Measurements from ENCODE around the gene RAB13. TPM values are rescaled to one million over a fixed set of nuclear protein-coding genes. Genes with fewer than 3 reads are reported as not detected.

The RAB13 gene
- total RNA-seq, 1 experiment from 2014 or later: 122 TPM

DNA sequence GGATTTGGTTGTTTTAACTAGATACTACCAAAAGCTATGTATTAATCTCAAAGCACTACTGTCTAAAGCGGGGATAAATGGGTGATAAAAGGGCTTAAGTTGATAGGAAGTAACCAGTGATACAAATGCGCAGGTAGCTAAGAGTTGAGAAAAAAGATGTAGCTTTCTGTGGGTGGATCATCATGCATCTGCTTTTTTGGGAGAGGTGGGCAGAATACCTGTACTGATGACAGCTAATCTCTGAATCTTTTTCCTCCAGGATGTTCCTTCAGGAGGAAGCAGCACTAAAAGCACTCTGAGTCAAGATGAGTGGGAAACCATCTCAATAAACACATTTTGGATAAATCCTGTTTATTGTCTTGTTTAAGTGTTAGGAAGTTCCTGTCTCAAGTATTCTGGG, 5.7 kb upstream of the RAB13 start:
- peak overlapping the region; percentile 82 for H3K27ac ChIP-seq (ENCODE audit: insufficient read length, low read depth, low read length)
- no peak overlapping the region for H3K14ac ChIP-seq (ENCODE audit: insufficient read depth, low read length)

More for the DNA sequence above, 5.7 kb upstream of the RAB13 start:
- no peak overlapping the region for H2BK120ac ChIP-seq (ENCODE audit: low read depth, low read length, poor library complexity, severe bottlenecking)
- no peak overlapping the region for H2BK15ac ChIP-seq (ENCODE audit: low read depth, low read length)
- no peaks in the 10 kb centered on the region for H3K23me2 ChIP-seq (ENCODE audit: insufficient read length, low read depth, low read length, poor library complexity, severe bottlenecking)
- peaks cover 15 to 18% of the 10 kb centered on the region in 2 experiments for H3K4me1 Mint-ChIP-seq
- no peak overlapping the region for H4K91ac ChIP-seq (ENCODE audit: insufficient read length, low read depth, low read length)
- H3K4me3 Mint-ChIP-seq: peak overlapping the region; percentile 96 to 97
- H2AFZ ChIP-seq (ENCODE audit: low read length): no peak overlapping the region
- H2BK20ac ChIP-seq (ENCODE audit: low read depth, low read length, poor library complexity, severe bottlenecking): no peak overlapping the region
- H2AK5ac ChIP-seq (ENCODE audit: insufficient read length, low read length): no peak overlapping the region
- peak overlapping the region; percentile 99 to 100 (median 99); a peak in 6 of 7 replicates for H3K27ac Mint-ChIP-seq
- no peak overlapping the region for H3K4ac ChIP-seq (ENCODE audit: low read depth, low read length)
- H3K79me2 ChIP-seq (ENCODE audit: insufficient read depth, low read length): peaks cover 3% of the 10 kb centered on the region; the same call in 1 of the 2 replicates
- H4K20me1 ChIP-seq (ENCODE audit: control insufficient read depth, insufficient read depth, insufficient read length): no peaks in the 10 kb centered on the region
- no peak overlapping the region for H3K23ac ChIP-seq (ENCODE audit: insufficient read length, low read depth, low read length)
- no peak overlapping the region for H3T11ph ChIP-seq (ENCODE audit: low read length)
- TF ChIP-seq, protein P1, sequence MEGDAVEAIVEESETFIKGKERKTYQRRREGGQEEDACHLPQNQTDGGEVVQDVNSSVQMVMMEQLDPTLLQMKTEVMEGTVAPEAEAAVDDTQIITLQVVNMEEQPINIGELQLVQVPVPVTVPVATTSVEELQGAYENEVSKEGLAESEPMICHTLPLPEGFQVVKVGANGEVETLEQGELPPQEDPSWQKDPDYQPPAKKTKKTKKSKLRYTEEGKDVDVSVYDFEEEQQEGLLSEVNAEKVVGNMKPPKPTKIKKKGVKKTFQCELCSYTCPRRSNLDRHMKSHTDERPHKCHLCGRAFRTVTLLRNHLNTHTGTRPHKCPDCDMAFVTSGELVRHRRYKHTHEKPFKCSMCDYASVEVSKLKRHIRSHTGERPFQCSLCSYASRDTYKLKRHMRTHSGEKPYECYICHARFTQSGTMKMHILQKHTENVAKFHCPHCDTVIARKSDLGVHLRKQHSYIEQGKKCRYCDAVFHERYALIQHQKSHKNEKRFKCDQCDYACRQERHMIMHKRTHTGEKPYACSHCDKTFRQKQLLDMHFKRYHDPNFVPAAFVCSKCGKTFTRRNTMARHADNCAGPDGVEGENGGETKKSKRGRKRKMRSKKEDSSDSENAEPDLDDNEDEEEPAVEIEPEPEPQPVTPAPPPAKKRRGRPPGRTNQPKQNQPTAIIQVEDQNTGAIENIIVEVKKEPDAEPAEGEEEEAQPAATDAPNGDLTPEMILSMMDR (conservative IDR thresholded peaks at IDR 0.05): no peak
- no peak for DNase-seq
- H3K79me1 ChIP-seq (ENCODE audit: insufficient read depth, low read depth, low read length, poor library complexity, severe bottlenecking): peaks cover 4% of the 10 kb centered on the region
- no peak overlapping the region for H4K8ac ChIP-seq (replicated peaks; ENCODE audit: insufficient read length, low read depth, low read length)
- H3K4me2 ChIP-seq (ENCODE audit: insufficient read depth, insufficient read length, low read length): peak overlapping the region; percentile 91
- H2BK12ac ChIP-seq (ENCODE audit: insufficient read length, low read depth, low read length): no peak overlapping the region
- H3K56ac ChIP-seq (ENCODE audit: insufficient read length, low read depth, low read length): no peak overlapping the region
- WGBS (ENCODE audit: extremely low coverage, insufficient read length, low lambda C conversion rate): no CpG with 5 or more reads among the region's 2 CpGs
- H4K5ac ChIP-seq (ENCODE audit: insufficient read length, low read depth, low read length): no peak overlapping the region
- no peak overlapping the region for H3K18ac ChIP-seq (ENCODE audit: insufficient read length, low read depth, low read length)
- H3K4me1 ChIP-seq (ENCODE audit: insufficient read depth, low read length): no peaks in the 10 kb centered on the region
- no peaks in the 10 kb centered on the region for H3K27me3 ChIP-seq (ENCODE audit: insufficient read depth, low read length)
- H3K9me3 ChIP-seq (ENCODE audit: control insufficient read depth, low read depth, low read length): no peaks in the 10 kb centered on the region
- H3K9me3 Mint-ChIP-seq: peaks cover 0 to 3% of the 10 kb centered on the region in 2 experiments; a peak in 3 of 5 replicates
- H3K27me3 Mint-ChIP-seq (ENCODE audit: low read depth): peaks cover 2% of the 10 kb centered on the region; the same call in 1 of the 2 replicates
- H2BK5ac ChIP-seq (ENCODE audit: insufficient read length, low read length): no peak overlapping the region
- peak overlapping the region; percentile 61 for H3K9ac ChIP-seq (ENCODE audit: extremely low read depth, insufficient read length, low read length)
- peaks cover 38 to 51% (median 49%) of the 10 kb centered on the region in 3 experiments for H3K36me3 Mint-ChIP-seq (ENCODE audit: insufficient read depth in 1 of 3, low read depth in 3 of 3)

All from H9 (cell line).